ENCODE results near the gene FAM200B. TPM values are rescaled to one million over a fixed set of nuclear protein-coding genes. Genes with fewer than 3 reads are reported as not detected.

FAM200B gene
- total RNA-seq, 2 experiments from 2014 or later, result 18.5 to 22.1 TPM

- ChIA-PET CTCF (no interaction called here), POLR2A (no interaction called here)
- H3K4me1 Mint-ChIP-seq (ENCODE audit: low read depth), result peaks cover 20% of the 10 kb centered on the region
- no peak for TF ChIP-seq CTCF (IDR thresholded peaks at IDR 0.05)
- peaks cover 7% of the 10 kb centered on the region for H3K36me3 Mint-ChIP-seq (ENCODE audit: low read depth)
- Histone ChIP-seq H3K4me3 (ENCODE audit: low read length) (no peak overlapping the region), H3K27me3 (ENCODE audit: control insufficient read depth in 1 of 2, insufficient read depth in 2 of 2, low read length in 2 of 2) (no peaks in the 10 kb centered on the region), H3K36me3 (ENCODE audit: insufficient read depth, low read length) (no peaks in the 10 kb centered on the region), H3K9me3 (ENCODE audit: control insufficient read depth in 1 of 2, insufficient read depth in 1 of 2, low read length in 2 of 2) (no peaks in the 10 kb centered on the region), H3K27ac (ENCODE audit: low read depth in 1 of 2, low read length in 2 of 2) (no peak overlapping the region), H3K4me1 (ENCODE audit: insufficient read depth, low read length) (peaks cover 18% of the 10 kb centered on the region)
- no peaks in the 10 kb centered on the region for H3K27me3 Mint-ChIP-seq
- H3K9me3 Mint-ChIP-seq, result no peaks in the 10 kb centered on the region
- ATAC-seq (ENCODE audit: poor library complexity) (no peak), DNase-seq (no peak)
- H3K4me3 Mint-ChIP-seq, result peak overlapping the region; percentile 79
- H3K27ac Mint-ChIP-seq, result no peak overlapping the region
- intact Hi-C loops (cut with DNase I, micrococcal nuclease), result loop anchor here (10.0 kb wide), 4 partner anchors 97 to 2003 kb away; partner anchors contain the start of genes LAP3 (in 1 of the 2) and TAPT1 (in 1 of the 2)
Observed at GRCh38 chr4:15658136-15658770, 23.4 kb upstream of the FAM200B start.

GRCh38 chr4:15658781-15659180, 22.8 kb upstream of the FAM200B start:
- ChIA-PET CTCF (no interaction called here), POLR2A (no interaction called here)
- no peak overlapping the region for H3K4me3 Mint-ChIP-seq
- Histone ChIP-seq H3K4me3 (ENCODE audit: low read length) (no peak overlapping the region), H3K4me1 (ENCODE audit: insufficient read depth, low read length) (peaks cover 16% of the 10 kb centered on the region), H3K27me3 (ENCODE audit: control insufficient read depth in 1 of 2, insufficient read depth in 2 of 2, low read length in 2 of 2) (no peaks in the 10 kb centered on the region), H3K9me3 (ENCODE audit: control insufficient read depth in 1 of 2, insufficient read depth in 1 of 2, low read length in 2 of 2) (no peaks in the 10 kb centered on the region), H3K36me3 (ENCODE audit: insufficient read depth, low read length) (no peaks in the 10 kb centered on the region), H3K27ac (ENCODE audit: low read depth in 1 of 2, low read length in 2 of 2) (no peak overlapping the region)
- ATAC-seq (ENCODE audit: poor library complexity), result no peak
- intact Hi-C loops (cut with DNase I, micrococcal nuclease), result loop anchor here (10.0 kb wide), 4 partner anchors 96 to 2004 kb away; partner anchors contain the start of genes LAP3 (in 1 of the 2) and TAPT1 (in 1 of the 2)
- no peak for TF ChIP-seq CTCF (IDR thresholded peaks at IDR 0.05)
- H3K36me3 Mint-ChIP-seq (ENCODE audit: low read depth), result peaks cover 7% of the 10 kb centered on the region
- H3K27me3 Mint-ChIP-seq, result no peaks in the 10 kb centered on the region
- peaks cover 14% of the 10 kb centered on the region for H3K4me1 Mint-ChIP-seq (ENCODE audit: low read depth)
- no peak overlapping the region for H3K27ac Mint-ChIP-seq
- no peak for DNase-seq
- no peaks in the 10 kb centered on the region for H3K9me3 Mint-ChIP-seq

- ATAC-seq (ENCODE audit: poor library complexity) (no peak), DNase-seq (peak in 3 of 14 experiments; percentile 19 to 62 (median 50))
- TF ChIP-seq CTCF (IDR thresholded peaks at IDR 0.05), result no peak
- Histone ChIP-seq H3K9me3 (ENCODE audit: control insufficient read depth in 1 of 2, insufficient read depth in 1 of 2, low read length in 2 of 2) (no peaks in the 10 kb centered on the region), H3K27ac (ENCODE audit: low read depth in 1 of 2, low read length in 2 of 2) (no peak overlapping the region), H3K4me1 (ENCODE audit: insufficient read depth, low read length) (peaks cover 8% of the 10 kb centered on the region), H3K36me3 (ENCODE audit: insufficient read depth, low read length) (no peaks in the 10 kb centered on the region), H3K27me3 (ENCODE audit: control insufficient read depth in 1 of 2, insufficient read depth in 2 of 2, low read length in 2 of 2) (no peaks in the 10 kb centered on the region), H3K4me3 (ENCODE audit: low read length) (no peak overlapping the region)
- no peaks in the 10 kb centered on the region for H3K36me3 Mint-ChIP-seq (ENCODE audit: low read depth)
- no peaks in the 10 kb centered on the region for H3K27me3 Mint-ChIP-seq
- no peaks in the 10 kb centered on the region for H3K9me3 Mint-ChIP-seq
- POLR2A ChIA-PET, result no interaction called here
- H3K4me3 Mint-ChIP-seq, result no peak overlapping the region
- H3K4me1 Mint-ChIP-seq (ENCODE audit: low read depth), result peaks cover 6% of the 10 kb centered on the region
- CTCF ChIA-PET, result interaction anchor here (0.8 to 1.6 kb wide), 2 partner anchors 10 to 22 kb away, joined by 3 read pairs; no protein-coding TSS in a partner anchor
- H3K27ac Mint-ChIP-seq, result no peak overlapping the region
- intact Hi-C loops (cut with DNase I, micrococcal nuclease), result loop anchor here (10.0 kb wide), 4 partner anchors 95 to 2005 kb away; partner anchors contain the start of genes LAP3 (in 1 of the 2) and TAPT1 (in 1 of the 2)
Observed at GRCh38 chr4:15659768-15660570, 21.7 kb upstream of the FAM200B start.
